SK-MEL-5 (cell line): ENCODE data around the gene CLIC1. TPM values are rescaled to one million over a fixed set of nuclear protein-coding genes. Genes with fewer than 3 reads are reported as not detected.
A peak's percentile ranks its signal among the peaks of the same experiment; 100 is the strongest.

ENCODE experiments used
- DNase-seq: peaks from one replicate; pipeline ENCODE4 v3.0.0-alpha.2; 2016; ENCODE audit warnings: low read depth, low spot score
- in situ Hi-C: cut with HindIII; loops from 2 replicates; pipeline ENCODE4 v1.10.0; 2016; ENCODE audit warnings: low sequenced_read_pairs, high pct_unique_total_duplicates, low pct_unique_long_range_greater_than_20kb
- total RNA-seq: library from RNA; depleted of rRNA; stranded (reverse); fragments of >200 nt; shearing (Covaris generic); gene quantifications from 2 replicates; pipeline ENCODE4 v1.2.3, GENCODE V29; 2014

Gene CLIC1
- total RNA-seq, 1 experiment from 2014 or later: 466 TPM

- no peak for DNase-seq
- in situ Hi-C loops: no loop called here
These were observed 13.1 kb upstream of the CLIC1 start for GRCh38 chr6:31749301-31750036.

GRCh38 chr6:31744422-31744821 lies 8.1 kb upstream of the CLIC1 start:
- in situ Hi-C loops: no loop called here
- DNase-seq: no peak

GRCh38 chr6:31742894-31743293 lies 6.6 kb upstream of the CLIC1 start:
- no peak for DNase-seq
- in situ Hi-C loops: no loop called here

- DNase-seq: no peak
- in situ Hi-C loops: no loop called here
These were observed 5.5 kb upstream of the CLIC1 start for GRCh38 chr6:31741815-31742214.

GRCh38 chr6:31740397-31741223 lies 4.3 kb upstream of the CLIC1 start:
- DNase-seq: no peak
- in situ Hi-C loops: no loop called here

- in situ Hi-C loops: no loop called here
- peak; percentile 99 for DNase-seq
These were observed 3.5 kb upstream of the CLIC1 start, which contains the start of gene MSH5 for GRCh38 chr6:31739639-31740396. Gene MSH5, plus strand, starts transcription at chr6:31740005. Its CDS starts 462 bp downstream, at chr6:31740467.

- in situ Hi-C loops: no loop called here
- peak; percentile 65 for DNase-seq
These were observed 2.0 kb upstream of the CLIC1 start for GRCh38 chr6:31737991-31738979.

GRCh38 chr6:31737315-31737990 lies 1.1 kb upstream of the CLIC1 start:
- no peak for DNase-seq

GRCh38 chr6:31736768-31737314 lies 511 bp upstream of the CLIC1 start:
- no peak for DNase-seq
- in situ Hi-C loops: no loop called here

More at GRCh38 chr6:31737315-31737990, 1.1 kb upstream of the CLIC1 start:
- in situ Hi-C loops: no loop called here

- peak; percentile 39 for DNase-seq
- in situ Hi-C loops: no loop called here
These were observed 1.4 kb downstream of the CLIC1 start for GRCh38 chr6:31734821-31735406.

GRCh38 chr6:31734247-31734820 lies 2.0 kb downstream of the CLIC1 start:
- no peak for DNase-seq
- in situ Hi-C loops: no loop called here

GRCh38 chr6:31733734-31734133 lies 2.6 kb downstream of the CLIC1 start:
- in situ Hi-C loops: no loop called here
- DNase-seq: no peak

- DNase-seq: no peak
- in situ Hi-C loops: no loop called here
These were observed 4.3 kb downstream of the CLIC1 start for GRCh38 chr6:31732029-31732428.

GRCh38 chr6:31730631-31731086 lies 5.7 kb downstream of the CLIC1 start:
- no peak for DNase-seq
- in situ Hi-C loops: no loop called here

GRCh38 chr6:31729979-31730630 lies 6.2 kb downstream of the CLIC1 start:
- peak; percentile 75 for DNase-seq
- in situ Hi-C loops: no loop called here
